ENCODE results near the gene ZNF442.
"Not testable (repeated sequence)": the region's sequence is repeated elsewhere in the genome, so short reads cannot be mapped to it uniquely, and the experiment has no call there.

The ZNF442 gene

GRCh38 chr19:12325690-12326089 is 39.8 kb downstream of the ZNF442 start:
- no peak for DNase-seq

GRCh38 chr19:12318782-12319413 is 46.6 kb downstream of the ZNF442 start:
- no peak for DNase-seq

- DNase-seq, result no peak
These were observed 50.9 kb downstream of the ZNF442 start for GRCh38 chr19:12314553-12314952.

GRCh38 chr19:12308891-12309290 is 56.6 kb downstream of the ZNF442 start:
- not testable (repeated sequence) for DNase-seq
